ENCODE data around the gene ZNF750.
A peak's percentile ranks its signal among the peaks of the same experiment; 100 is the strongest.

The ZNF750 gene

GRCh38 chr17:82859431-82860403, 19.9 kb upstream of the ZNF750 start:
- peak; percentile 64 for DNase-seq (ENCODE audit: low spot score)

GRCh38 chr17:82858376-82859126, 18.7 kb upstream of the ZNF750 start:
- no peak for DNase-seq (ENCODE audit: low spot score)

GRCh38 chr17:82856361-82856760, 16.5 kb upstream of the ZNF750 start:
- DNase-seq (ENCODE audit: low spot score), result no peak

- no peak for DNase-seq (ENCODE audit: low spot score)
Observed at GRCh38 chr17:82854226-82854625, 14.4 kb upstream of the ZNF750 start.

GRCh38 chr17:82851381-82851780, 11.6 kb upstream of the ZNF750 start:
- no peak for DNase-seq (ENCODE audit: low spot score)

- no peak for DNase-seq (ENCODE audit: low spot score)
Observed at GRCh38 chr17:82849076-82849945, 9.5 kb upstream of the ZNF750 start.

GRCh38 chr17:82848022-82848592, 8.3 kb upstream of the ZNF750 start:
- DNase-seq (ENCODE audit: low spot score), result peak; percentile 24

- no peak for DNase-seq (ENCODE audit: low spot score)
Observed at GRCh38 chr17:82846061-82846691, 6.4 kb upstream of the ZNF750 start.

GRCh38 chr17:82845163-82845807, 5.5 kb upstream of the ZNF750 start:
- DNase-seq (ENCODE audit: low spot score), result no peak

- no peak for DNase-seq (ENCODE audit: low spot score)
Observed at GRCh38 chr17:82844796-82845162, 5.0 kb upstream of the ZNF750 start.

GRCh38 chr17:82843904-82844680, 4.3 kb upstream of the ZNF750 start:
- no peak for DNase-seq (ENCODE audit: low spot score)

GRCh38 chr17:82841921-82842596, 2.2 kb upstream of the ZNF750 start:
- no peak for DNase-seq (ENCODE audit: low spot score)

- DNase-seq (ENCODE audit: low spot score), result no peak
Observed at GRCh38 chr17:82840431-82840831, 609 bp upstream of the ZNF750 start.

GRCh38 chr17:82838386-82839063, 1.3 kb downstream of the ZNF750 start:
- DNase-seq (ENCODE audit: low spot score), result no peak

- DNase-seq (ENCODE audit: low spot score), result no peak
Observed at GRCh38 chr17:82837586-82838320, 2.1 kb downstream of the ZNF750 start.

GRCh38 chr17:82836823-82837357, 2.9 kb downstream of the ZNF750 start:
- DNase-seq (ENCODE audit: low spot score), result no peak

- no peak for DNase-seq (ENCODE audit: low spot score)
Observed at GRCh38 chr17:82835766-82836512, 3.9 kb downstream of the ZNF750 start.
